Activated CD4-positive, alpha-beta T cell treated with anti-CD3 and anti-CD28 coated beads for 4 hours (primary cell): ENCODE measurements around the gene ARHGAP29.
"Not testable (repeated sequence)": the region's sequence is repeated elsewhere in the genome, so short reads cannot be mapped to it uniquely, and the experiment has no call there.

Experiments
- DNase-seq, 2 donors: peaks; one replicate each; pipeline ENCODE4 v3.0.0-alpha.2; 2020

Gene ARHGAP29

DNA sequence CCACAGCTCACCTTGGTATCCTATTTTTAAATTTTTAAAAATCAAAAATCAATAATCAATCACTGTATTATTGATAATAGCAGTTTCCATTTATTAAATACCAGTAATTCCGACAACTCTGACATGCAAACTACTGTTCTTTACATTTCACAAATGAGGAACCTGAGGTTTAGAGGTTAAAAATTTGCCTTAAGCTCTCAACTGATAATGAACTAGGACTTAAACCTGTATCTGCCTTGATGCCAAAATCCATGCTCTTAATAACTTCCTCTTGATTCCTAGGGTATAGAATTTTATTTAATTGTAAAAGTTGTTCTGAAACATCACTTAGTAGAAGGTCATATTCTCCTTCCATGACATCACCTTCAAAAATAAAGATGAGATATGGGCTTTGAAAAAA, 5.6 kb downstream of the ARHGAP29 start:
- no peak for DNase-seq

DNA sequence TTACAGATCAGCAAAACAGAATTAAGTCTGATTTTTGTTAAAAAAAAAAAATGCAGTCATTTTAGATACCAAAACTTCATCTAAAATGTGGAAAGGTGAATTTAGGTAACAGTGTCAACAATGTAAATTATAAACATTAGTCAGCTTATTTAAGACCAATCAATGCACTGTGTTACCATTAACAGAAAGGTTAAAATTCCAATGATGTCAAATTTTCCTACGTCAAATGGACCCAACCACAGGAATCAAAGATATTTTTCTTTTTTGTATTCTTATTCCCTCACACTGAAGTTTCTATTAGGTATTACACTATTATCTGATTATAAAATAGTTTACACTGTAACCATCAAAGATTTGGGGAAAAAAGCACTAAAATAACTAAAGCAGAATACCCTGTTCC, 6.5 kb downstream of the ARHGAP29 start:
- DNase-seq: no peak

DNA sequence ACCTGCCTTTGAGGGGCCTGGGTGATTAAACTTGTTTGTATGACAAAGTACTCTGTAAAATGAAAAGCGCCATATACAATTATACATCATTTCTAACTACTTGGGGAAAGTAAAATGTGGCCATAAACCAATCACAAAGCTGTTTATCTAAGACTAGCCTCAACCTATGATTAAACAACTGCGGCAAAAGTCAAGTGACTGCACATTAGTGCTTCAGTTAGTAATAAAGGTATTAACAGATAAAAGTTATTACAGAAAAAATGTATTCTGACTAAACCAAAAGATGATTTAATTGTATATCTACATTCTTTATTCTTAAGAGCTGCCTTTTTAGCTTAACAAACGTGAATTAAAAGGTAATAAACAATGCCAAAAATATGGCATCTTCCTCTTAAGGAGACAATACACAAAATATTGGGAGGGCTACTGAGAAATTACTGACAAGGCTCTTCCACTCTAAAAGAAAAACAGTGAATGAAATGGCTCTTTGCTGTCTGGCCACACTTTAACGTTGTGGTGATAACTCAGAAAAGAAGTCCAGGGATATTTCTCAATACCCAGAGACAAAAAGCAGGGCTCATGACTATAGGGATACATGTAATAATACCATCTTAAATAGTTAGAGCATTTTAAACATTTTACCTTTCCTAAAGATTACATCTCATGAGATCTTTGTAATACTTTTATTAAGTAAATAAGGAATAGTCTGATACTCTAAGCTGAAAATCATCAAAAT, 8.6 kb downstream of the ARHGAP29 start:
- DNase-seq: no peak

DNA sequence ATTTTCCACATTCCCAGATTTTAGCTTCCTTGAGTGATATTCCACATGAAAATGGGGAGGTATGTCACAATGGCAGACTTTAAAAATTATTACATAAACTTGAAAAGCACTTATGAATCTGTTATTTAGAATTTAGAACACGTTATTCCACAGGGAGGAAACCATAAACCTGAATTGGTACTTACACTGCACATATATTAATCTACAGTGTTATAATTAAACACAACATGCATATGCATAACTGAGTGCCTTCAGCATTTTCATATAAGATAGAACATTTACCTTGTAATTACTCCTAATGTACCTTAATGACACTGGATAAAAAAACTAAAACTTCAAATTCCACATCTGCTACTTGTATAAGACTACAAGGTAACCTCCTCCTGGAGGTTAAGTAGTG, 9.8 kb downstream of the ARHGAP29 start:
- no peak for DNase-seq

DNA sequence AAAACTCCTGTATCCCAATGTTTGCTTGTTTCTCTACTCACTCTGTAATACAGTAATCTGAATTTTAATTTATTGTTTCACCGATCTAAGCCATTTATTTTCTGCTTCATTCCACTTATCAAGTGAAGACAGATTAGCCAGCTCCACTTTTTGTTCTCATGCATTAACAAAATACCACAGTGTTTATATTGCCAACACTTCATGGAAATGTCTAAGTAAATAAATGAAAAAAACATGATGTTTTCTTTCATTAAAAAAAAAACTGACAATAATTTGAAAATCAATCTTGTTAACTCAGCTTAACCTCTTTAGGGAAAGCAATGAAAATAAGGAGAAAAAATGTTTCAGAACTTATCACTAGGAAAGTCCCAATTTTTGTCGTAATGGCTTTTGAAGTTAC, 11.5 kb downstream of the ARHGAP29 start:
- no peak for DNase-seq

DNA sequence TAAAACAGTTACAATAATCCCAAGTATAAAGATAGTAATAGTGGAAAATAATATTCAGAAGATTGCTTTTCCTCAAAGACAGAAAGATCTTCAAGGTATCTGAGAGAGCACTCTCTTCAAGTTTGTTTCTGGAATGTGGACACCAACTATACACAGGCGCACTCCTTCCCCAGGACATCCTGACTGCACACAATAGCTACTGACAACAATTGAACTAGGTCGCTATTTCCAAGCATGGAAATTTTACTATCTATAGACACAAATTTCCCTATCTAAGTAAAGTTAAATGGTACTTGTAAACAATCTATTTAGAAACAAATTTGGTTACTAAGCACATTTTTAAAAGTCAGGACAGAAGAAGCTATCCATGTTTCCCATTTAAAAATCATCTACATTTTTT, 19.1 kb downstream of the ARHGAP29 start:
- no peak for DNase-seq

DNA sequence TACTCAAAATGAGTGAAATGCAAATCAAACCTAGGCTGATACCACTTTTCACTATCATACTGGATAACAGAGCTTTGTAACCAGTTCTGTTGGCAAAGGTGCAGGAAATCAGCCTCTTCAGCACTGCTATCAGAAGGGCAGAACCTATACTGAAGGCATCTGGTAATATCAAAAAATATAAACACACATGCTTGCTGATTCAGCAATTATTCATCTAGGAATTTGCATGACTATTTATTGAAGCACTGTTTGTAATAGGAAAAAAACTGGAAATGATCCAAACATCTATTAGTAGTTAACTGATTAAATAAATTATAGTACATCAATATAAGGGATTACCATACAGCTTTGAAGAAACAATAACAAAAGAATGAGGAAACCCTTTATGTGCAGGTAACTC, 21.4 kb downstream of the ARHGAP29 start:
- no peak for DNase-seq

DNA sequence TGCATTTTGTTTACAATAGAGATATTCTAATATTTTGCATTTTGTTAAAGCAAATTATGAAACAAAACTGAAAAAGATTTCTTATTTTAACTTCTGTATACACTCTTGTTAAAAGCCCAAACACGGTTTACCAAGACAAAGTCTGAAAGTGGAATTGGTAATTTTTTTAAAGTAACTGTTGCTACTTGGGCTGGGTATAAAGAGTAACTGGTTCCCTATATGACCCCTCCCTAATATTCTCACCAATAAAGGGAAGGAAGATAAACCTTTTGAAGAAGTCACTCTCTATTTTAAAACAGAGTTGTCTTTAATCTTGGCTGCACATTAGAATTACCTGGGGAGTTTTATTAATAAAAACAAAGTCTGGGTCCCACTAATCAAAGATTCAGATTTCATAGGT, 27.4 kb downstream of the ARHGAP29 start:
- no peak for DNase-seq

DNA sequence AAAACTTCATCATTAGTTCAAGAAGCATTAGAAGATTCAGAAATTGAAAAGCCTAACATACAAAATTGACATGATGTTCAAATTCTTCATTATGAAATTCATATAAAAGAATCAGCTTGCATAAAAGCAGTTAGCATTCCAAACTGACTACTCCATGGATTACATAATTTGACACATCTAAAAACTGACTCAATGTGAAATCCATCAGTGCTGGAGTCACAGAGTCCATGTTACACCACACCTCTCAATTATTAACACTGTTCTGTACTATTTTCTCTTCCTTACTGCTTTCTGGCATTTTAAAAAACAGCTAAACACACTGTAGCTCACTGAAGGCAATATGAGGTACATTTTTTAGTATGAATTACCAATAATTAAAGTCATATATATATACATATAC, 28.0 kb downstream of the ARHGAP29 start:
- no peak for DNase-seq

DNA sequence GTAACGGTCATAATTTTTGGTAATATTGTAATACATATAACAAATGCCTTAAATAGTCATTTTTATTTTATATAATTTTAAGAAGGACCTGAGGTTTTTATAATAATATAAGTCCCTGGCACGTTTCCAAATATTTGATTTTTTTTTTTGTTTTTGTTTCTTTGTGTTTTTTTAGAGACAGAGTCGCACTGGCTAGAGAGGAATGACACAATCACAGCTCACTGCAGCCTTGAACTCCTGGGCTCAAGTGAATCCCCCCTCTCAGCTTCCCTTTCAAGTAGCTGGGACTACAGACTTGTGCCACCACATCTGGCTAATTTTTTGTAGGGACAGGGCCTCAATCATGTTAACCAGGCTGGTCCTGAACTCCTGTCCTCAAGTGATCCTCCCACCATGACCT, 29.7 kb downstream of the ARHGAP29 start:
- DNase-seq: no peak

DNA sequence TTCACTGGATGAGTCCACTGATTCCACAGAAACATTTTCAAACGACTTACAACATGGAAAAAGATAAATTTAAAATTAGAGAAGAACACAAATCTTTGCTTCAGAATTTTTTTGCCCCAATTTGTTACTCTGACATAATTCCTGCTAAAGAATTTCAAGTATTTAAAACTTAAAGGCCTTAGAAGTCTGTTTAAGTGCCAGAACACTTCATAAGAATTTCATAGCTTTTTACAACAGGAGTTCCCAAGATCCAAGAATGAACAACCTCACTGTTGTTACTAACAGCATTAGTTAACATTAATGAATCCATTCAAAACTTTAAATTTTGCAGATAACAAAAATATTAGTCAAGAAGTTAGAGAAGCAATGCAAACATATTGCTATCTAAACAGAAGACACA, 31.7 kb downstream of the ARHGAP29 start:
- DNase-seq: no peak

DNA sequence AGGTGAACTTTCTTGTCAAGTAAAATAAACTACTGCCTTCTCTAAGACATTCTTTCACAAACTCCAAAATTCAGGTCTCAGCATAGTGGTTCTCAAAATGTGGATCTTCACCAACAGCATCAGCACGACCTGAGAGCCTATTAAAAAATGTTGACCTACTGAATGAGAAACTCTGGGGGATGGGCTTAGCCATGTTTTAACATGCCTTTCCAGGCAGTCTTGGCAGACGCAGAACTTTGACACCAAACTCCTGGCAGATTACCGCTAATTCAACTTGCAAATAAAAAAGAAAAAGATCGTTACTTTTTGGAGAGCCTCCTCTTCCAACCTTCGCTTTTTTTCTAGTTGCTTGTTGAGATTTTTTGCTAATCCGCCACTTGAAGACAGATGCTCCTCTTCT, 35.1 kb downstream of the ARHGAP29 start:
- DNase-seq: no peak

DNA sequence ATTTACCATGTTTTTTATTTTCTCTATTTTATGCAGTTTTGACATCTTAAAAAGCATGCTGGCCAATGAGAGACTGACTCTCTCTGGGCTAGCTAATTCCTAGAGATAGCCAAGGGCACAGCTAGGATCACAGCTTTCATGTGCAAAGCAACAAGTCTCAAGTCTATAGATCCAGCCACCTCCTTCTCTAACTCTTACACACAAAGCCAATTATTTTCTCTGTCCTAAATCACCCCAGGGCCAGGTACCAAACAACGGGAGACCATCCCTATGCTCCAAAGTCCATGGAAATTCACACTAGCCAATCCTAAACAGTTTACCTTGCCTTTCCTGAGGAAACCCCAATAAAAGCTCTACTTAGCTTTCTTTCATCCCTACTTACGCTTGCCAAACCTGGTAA, 38.0 kb downstream of the ARHGAP29 start:
- DNase-seq: no peak

DNA sequence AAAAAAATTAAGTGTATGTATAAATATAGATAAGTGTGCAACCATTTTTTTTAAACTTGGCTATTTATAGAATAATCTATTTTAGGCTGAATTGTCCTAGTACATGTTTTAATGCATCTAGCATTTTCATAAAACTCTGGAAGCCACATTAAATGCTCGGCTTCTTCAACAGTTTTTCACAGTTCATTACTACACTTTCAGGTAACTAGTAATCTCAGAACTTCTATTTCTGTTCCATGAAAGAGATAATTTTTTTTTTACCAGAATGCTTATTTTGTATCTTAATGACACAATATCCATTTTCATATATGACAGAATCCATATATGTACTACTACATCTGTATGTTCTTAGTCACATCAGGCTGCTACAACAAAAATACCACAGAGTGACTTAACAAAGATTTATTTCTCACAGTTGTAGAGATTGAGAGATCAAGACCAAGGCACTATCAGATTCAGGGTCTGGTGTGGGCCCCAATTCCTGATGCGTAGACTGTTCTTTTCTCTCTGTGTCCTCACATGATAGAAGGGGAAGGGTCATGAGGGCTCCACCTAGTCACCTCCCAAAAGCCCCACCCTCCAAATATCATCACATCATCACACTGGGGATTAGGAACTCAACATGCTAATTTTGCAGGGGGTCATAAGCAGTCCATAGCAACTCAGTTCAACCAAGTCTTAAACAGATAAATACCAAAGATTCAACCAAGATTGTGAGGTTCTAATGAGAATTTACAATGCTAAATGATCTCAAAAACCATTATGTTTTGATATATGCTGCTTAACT, 43.1 kb downstream of the ARHGAP29 start:
- DNase-seq: no peak

DNA sequence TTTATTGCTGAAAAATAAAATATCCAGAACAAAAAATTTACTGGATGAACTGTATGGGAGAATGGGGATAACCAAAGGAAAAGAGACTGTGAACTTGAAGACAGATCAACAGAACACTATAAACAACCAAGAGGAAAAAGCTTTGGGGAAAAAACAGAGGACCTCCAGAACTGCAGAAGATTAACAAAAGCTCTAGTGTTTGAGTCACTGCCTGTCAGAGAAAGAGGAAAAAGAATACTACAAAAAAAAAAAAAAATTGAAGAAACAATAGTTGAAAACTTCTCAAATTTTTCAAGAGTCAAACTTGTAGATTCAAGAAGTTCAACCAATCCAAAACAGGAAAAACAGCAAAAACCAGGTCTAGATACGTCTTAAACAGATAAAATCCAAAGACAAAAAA, 44.3 kb downstream of the ARHGAP29 start:
- no peak for DNase-seq

DNA sequence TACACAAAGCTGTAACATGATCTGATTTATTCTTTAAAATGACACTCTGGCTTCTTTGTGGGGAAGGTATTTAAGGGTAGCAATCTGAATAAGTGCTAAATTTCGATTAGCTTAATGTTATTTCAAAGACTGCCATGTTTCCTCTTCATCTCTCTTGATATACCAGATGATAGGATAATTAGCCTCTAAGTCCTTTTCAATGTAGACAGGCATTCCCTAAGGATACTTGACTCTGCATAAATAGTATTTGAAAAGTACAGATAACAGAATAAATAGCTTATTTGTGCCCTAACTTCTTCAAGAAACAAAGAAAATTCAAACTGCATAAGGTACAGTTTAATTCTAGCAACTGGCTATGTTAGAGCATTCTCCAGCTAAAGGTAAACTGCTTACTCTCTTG, 46.2 kb downstream of the ARHGAP29 start:
- no peak for DNase-seq

DNA sequence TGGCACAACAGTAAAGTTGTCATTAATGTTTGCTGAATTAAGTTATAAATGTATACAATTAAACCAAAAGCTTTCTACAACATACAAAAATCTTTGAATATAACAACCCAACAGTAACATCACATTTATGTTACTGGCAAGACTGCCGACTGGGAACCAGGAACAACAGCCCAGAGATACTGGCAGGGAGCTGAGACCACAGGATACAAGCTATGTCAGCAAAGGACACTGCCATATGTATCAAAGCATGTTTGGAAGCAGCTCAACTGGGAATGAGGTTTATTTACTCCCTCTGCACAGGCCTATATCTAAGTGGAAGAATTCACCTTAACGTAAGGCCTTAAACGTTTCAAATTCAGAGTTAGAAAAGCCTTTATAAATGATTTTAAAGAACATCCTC, 50.4 kb downstream of the ARHGAP29 start:
- no peak for DNase-seq

DNA sequence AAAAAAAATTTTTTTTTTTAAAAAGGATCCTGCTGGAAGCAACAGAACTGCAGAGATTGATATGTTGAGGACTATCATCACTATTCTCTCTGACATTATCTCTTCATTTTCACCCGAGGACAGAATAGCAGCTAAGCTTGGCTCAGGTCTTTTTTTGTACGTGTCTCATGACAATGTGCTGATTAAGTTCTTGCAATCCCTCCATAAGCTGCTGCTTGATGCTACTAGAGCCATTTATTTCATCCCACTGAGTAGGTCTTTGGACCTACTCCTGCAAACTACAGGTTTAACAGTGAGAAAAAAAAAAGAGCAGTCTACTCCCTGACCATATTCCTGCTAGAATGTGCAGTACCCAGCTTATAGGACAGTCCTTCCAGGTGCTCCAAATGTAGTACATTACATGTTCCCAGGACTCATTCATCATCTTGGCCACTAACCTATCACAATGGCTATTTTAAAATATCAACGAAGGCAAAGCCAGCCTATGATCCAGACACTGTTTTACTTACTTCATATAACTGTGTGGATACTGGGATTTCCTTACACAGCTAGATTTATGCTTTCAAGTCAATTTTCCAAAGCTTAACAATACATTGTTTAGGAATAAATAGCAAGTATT, 54.1 kb downstream of the ARHGAP29 start:
- DNase-seq: no peak

DNA sequence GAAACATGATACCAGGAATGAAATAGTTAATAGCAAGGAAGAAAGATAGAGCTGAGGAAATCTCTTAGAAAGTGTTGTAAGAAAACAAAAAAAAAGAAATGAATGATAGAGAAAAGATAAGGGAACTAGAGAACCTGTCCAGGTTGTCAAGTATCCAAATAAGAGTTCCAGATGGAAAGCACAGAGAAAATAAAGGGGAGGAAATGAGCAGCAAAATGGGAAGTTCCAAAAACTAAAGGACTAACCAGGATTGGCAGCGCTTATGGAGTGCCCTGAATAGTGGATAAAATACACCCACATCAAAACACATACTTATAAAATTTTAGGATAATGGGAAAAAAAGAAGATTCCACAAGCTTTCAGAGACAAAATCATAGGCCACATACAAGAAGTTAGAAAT, 55.2 kb downstream of the ARHGAP29 start:
- no peak for DNase-seq

DNA sequence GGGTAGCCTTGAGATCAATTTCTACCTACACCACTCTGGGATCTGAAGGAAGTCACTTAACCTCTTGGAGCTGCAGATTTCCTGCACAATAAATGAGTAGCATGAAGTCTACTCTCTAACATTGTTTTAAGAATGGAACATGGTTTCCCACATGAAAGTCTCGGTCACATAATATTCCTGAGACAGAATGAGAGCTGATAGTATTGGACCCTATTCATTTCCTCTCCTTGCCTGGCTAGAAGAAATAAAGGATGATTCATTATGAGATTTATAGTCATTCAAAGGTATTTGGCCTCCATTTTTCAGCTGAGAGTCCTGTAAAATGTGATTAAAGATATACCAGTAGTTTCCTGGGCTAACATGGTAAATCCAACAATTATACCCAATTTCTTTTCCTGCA, 56.7 kb downstream of the ARHGAP29 start:
- DNase-seq: no peak

DNA sequence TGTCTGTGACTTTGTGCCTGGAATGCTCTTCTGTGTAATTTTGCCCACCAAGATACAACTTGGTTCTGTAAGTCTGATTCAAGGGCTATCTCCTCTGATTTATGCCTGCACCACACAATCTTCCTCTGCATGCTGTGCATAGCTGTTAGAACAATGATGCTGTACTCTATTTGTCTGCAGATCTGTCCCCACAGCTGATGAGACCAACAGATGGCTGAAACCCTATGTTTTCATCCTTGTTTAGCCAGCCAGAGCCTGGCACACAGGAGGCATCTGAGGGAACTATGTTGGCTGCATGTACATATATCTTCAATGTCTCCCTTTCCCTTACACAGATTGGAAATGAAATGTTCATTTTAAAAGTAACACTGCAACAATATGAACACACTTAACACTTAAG, 58.5 kb downstream of the ARHGAP29 start:
- no peak for DNase-seq

DNA sequence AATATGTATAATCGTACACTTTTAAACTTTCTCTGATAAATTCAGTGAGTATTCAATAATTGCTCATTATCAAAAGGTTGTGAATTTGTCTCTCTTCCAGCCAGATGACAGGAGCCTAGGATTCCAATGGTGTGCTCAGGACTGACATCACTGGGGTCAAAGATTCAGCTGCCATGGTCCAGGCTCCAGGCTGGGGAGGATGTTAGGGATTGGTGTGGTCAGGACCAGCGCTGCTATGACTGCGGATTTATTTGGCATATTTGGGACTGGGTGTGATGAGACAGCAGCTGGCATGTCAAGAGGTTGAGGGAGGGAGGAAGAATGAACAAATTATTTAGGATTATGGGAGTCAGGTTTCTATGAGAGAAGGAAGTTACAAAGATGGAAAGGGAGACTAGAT, 68.3 kb downstream of the ARHGAP29 start:
- no peak for DNase-seq

DNA sequence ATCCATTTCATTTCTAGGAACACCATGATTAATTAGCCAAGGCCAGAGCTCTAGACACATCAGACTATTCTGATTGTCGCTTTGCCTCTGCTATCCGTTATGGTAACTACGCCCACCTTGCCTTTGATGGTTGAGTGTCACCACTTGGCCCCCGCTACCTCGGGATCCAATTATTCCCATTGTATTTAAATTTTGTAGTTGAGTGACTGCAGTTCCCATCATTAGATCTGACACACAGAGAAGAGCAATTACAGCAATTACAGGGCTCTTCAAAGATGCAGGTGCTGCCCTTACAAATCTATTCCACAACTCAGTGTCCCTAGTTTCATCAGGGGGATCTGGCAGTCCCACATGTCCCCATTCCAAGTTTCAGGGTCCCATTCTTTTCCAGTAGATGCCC, 71.5 kb downstream of the ARHGAP29 start:
- no peak for DNase-seq

DNA sequence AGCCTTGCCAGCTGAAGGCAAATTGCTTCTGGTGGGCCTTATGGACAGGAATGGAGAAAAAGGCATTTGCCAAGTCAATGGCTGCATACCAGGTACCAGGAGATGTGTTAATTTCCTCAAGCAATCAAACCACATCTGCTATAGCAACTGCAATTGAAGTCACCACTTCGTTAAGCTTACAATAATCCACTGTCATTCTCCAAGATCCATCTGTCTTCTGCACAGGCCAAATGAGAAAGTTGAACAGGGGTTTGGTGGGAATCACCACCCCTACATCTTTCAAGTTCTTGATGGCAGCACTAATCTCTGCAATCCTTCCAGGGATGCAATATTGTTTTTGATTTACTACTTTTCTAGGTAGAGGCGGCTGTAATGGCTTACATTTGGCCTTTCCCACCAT, 72.5 kb downstream of the ARHGAP29 start:
- not testable (repeated sequence) for DNase-seq
